GM19239 (cell line): Measurements from ENCODE around the gene MRPS15.
A peak's percentile ranks its signal among the peaks of the same experiment; 100 is the strongest.
"Not testable (repeated sequence)": the region's sequence is repeated elsewhere in the genome, so short reads cannot be mapped to it uniquely, and the experiment has no call there.

ENCODE experiments used
- DNase-seq: peaks from one replicate; pipeline ENCODE4 v3.0.0; 2011; ENCODE audit warnings: low spot score; ENCODE audit not compliant: insufficient read length
- FAIRE-seq: peaks from 2 replicates; lab custom pipeline; 2011; peaks lifted over from hg19 to GRCh38; lab: Jason Lieb, UNC

The MRPS15 gene

GRCh38 chr1:36463803-36464604 is at the start of gene MRPS15:
Gene MRPS15, minus strand, starts transcription at chr1:36464384. Its CDS starts 109 bp downstream, at chr1:36464275.
- peak; percentile 89 for DNase-seq
- peak; percentile 99 for FAIRE-seq

- DNase-seq (no peak), FAIRE-seq (no peak)
Observed at GRCh38 chr1:36512842-36513241, 48.7 kb upstream of the MRPS15 start.

- DNase-seq (no peak), FAIRE-seq (no peak)
Observed at GRCh38 chr1:36511804-36512798, 47.9 kb upstream of the MRPS15 start.

- FAIRE-seq, DNase-seq: not testable (repeated sequence)
Observed at GRCh38 chr1:36511220-36511619, 47.0 kb upstream of the MRPS15 start.

GRCh38 chr1:36510418-36510817 is 46.2 kb upstream of the MRPS15 start:
- no peak for FAIRE-seq
- DNase-seq: no peak

GRCh38 chr1:36508257-36508656 is 44.1 kb upstream of the MRPS15 start:
- FAIRE-seq (no peak), DNase-seq (no peak)

GRCh38 chr1:36506276-36506920 is 42.2 kb upstream of the MRPS15 start:
- DNase-seq (no peak), FAIRE-seq (no peak)

GRCh38 chr1:36503733-36504132 is 39.5 kb upstream of the MRPS15 start:
- no peak for FAIRE-seq
- no peak for DNase-seq

- no peak for FAIRE-seq
- no peak for DNase-seq
Observed at GRCh38 chr1:36503159-36503558, 39.0 kb upstream of the MRPS15 start.

- FAIRE-seq (no peak), DNase-seq (no peak)
Observed at GRCh38 chr1:36502616-36503015, 38.4 kb upstream of the MRPS15 start.

- DNase-seq, FAIRE-seq: not testable (repeated sequence)
Observed at GRCh38 chr1:36501911-36502310, 37.7 kb upstream of the MRPS15 start.

- DNase-seq: no peak
- FAIRE-seq: no peak
Observed at GRCh38 chr1:36497207-36497606, 33.0 kb upstream of the MRPS15 start.

GRCh38 chr1:36494971-36495370 is 30.8 kb upstream of the MRPS15 start:
- FAIRE-seq (no peak), DNase-seq (no peak)

GRCh38 chr1:36493524-36493923 is 29.3 kb upstream of the MRPS15 start:
- FAIRE-seq (no peak), DNase-seq (no peak)

- FAIRE-seq (no peak), DNase-seq (no peak)
Observed at GRCh38 chr1:36492491-36492890, 28.3 kb upstream of the MRPS15 start.

- DNase-seq, FAIRE-seq: not testable (repeated sequence)
Observed at GRCh38 chr1:36489258-36490051, 25.3 kb upstream of the MRPS15 start.

GRCh38 chr1:36487906-36488305 is 23.7 kb upstream of the MRPS15 start:
- FAIRE-seq (no peak), DNase-seq (no peak)

- FAIRE-seq: not testable (repeated sequence)
Observed at GRCh38 chr1:36487336-36487725, 23.1 kb upstream of the MRPS15 start.

GRCh38 chr1:36486439-36487335 is 22.5 kb upstream of the MRPS15 start:
- FAIRE-seq (no peak), DNase-seq (no peak)

More at GRCh38 chr1:36487336-36487725, 23.1 kb upstream of the MRPS15 start:
- not testable (repeated sequence) for DNase-seq
